HCT116 (cell line): ENCODE data around the gene WWOX. TPM values are rescaled to one million over a fixed set of nuclear protein-coding genes. Genes with fewer than 3 reads are reported as not detected.

ENCODE experiments used
- ATAC-seq: fragments of 200-7000 bp; cut with Tn5 transposase; 2 replicates; pipeline ENCODE4 v1.9.1; 2020; ENCODE audit warnings: mild to moderate bottlenecking, moderate library complexity
- BruUV-seq: library from RNA; stranded (reverse); fragments of 400-500 nt; replicated peaks from 2 replicates; lab custom pipeline; 2021; lab: Mats Ljungman, UMichigan
- CTCF ChIA-PET: fragments of 300-600 bp; sonication (Branson Sonifier 250); formaldehyde crosslinking; loops from one replicate; lab custom pipeline; 2021; ENCODE audit warnings: antibody characterized with exemption; lab: Charles Lee
- POLR2A ChIA-PET: fragments of 300-600, 350-600 bp; sonication (Branson Sonifier 250); formaldehyde crosslinking; loops from one replicate; lab custom pipeline; 2021; ENCODE audit warnings: antibody characterized with exemption; lab: Charles Lee
- RAD21 ChIA-PET, 2 experiments: fragments of 300-600 bp; sonication (Branson Sonifier 250); formaldehyde crosslinking; loops; one replicate each; lab custom pipeline; 2023; ENCODE audit warnings: low total read pairs in 2 of 2; ENCODE audit not compliant: uncharacterized antibody in 2 of 2, unreplicated experiment in 2 of 2, low non-redundant PET in 1 of 2; lab: Charles Lee
- DNase-seq: peaks from one replicate; pipeline ENCODE4 v3.0.0-alpha.2; 2010; ENCODE audit warnings: low read depth, low spot score
- H2AFZ ChIP-seq: fragments of 200-600 bp; shearing (Covaris generic), sonication (generic); 2 replicates; pipeline ENCODE4 v1.6.1; 2017; ENCODE audit warnings: low read depth, mixed run types, mixed read lengths, antibody characterized with exemption, low read length; ENCODE audit not compliant: poor library complexity, severe bottlenecking
- H3K27ac ChIP-seq: 2 replicates; pipeline ENCODE4 v1.5.1; 2012; ENCODE audit warnings: low read depth, low read length
- H3K27me3 ChIP-seq: fragments of 200-600 bp; sonication (generic); 2 replicates; pipeline ENCODE4 v1.6.1; 2016; ENCODE audit warnings: mixed run types, low read length, mixed read lengths; ENCODE audit not compliant: insufficient read depth
- H3K36me3 ChIP-seq, 2 experiments: fragments of 200-500 bp in 1 of 2; fragments of 200-600 bp in 1 of 2; sonication (Bioruptor generic) in 1 of 2; sonication (generic) in 1 of 2; 2 replicates each; pipeline versions ENCODE4 v1.5.1 to v1.6.1; 2014 to 2016; ENCODE audit warnings: low read length in 2 of 2, inconsistent platforms in 1 of 2, mixed read lengths in 1 of 2, mixed run types in 1 of 2; ENCODE audit not compliant: insufficient read depth in 2 of 2, control insufficient read depth in 1 of 2
- H3K4me1 ChIP-seq, 2 experiments: fragments of 200-600 bp in 1 of 2; sonication (generic) in 1 of 2; 2 replicates each; pipeline versions ENCODE4 v1.5.1 to v1.6.1; 2012 to 2017; ENCODE audit warnings: low read length in 2 of 2, inconsistent platforms in 1 of 2, mild to moderate bottlenecking in 1 of 2, mixed read lengths in 1 of 2, mixed run types in 1 of 2, moderate library complexity in 1 of 2; ENCODE audit not compliant: insufficient read depth in 2 of 2, control insufficient read depth in 1 of 2
- H3K4me2 ChIP-seq: fragments of 200-600 bp; sonication (generic); 2 replicates; pipeline ENCODE4 v1.6.1; 2017; ENCODE audit warnings: mixed run types, low read length, mixed read lengths
- H3K4me3 ChIP-seq, 2 experiments: fragments of 200-600 bp in 1 of 2; sonication (generic) in 1 of 2; replicated peaks in 1 of 2; 2 replicates each; pipeline ENCODE4 v1.5.1; 2011 to 2016; ENCODE audit warnings: low read length in 2 of 2, control low read depth in 1 of 2, low read depth in 1 of 2, mild to moderate bottlenecking in 1 of 2, mixed read lengths in 1 of 2, mixed run types in 1 of 2
- H3K79me2 ChIP-seq: fragments of 200-600 bp; sonication (generic); 2 replicates; pipeline ENCODE4 v1.6.1; 2017; ENCODE audit warnings: mild to moderate bottlenecking, mixed run types, low read length, moderate library complexity, mixed read lengths; ENCODE audit not compliant: insufficient read depth
- H3K9ac ChIP-seq: fragments of 200-600 bp; sonication (generic); 2 replicates; pipeline ENCODE4 v1.6.1; 2016; ENCODE audit warnings: low read length, mixed read lengths
- H3K9me2 ChIP-seq: fragments of 200-600 bp; sonication (generic), shearing (Covaris generic); 2 replicates; pipeline ENCODE4 v1.6.1; 2017; ENCODE audit warnings: mixed run types, mild to moderate bottlenecking, moderate library complexity; ENCODE audit not compliant: insufficient read depth
- H3K9me3 ChIP-seq, 2 experiments: fragments of 200-500 bp in 1 of 2; fragments of 200-600 bp in 1 of 2; sonication (Bioruptor generic) in 1 of 2; sonication (generic) in 1 of 2; 2 replicates each; pipeline ENCODE4 v1.6.1; 2014 to 2017; ENCODE audit warnings: low read length in 2 of 2, mixed read lengths in 2 of 2, inconsistent platforms in 1 of 2, low read depth in 1 of 2, mild to moderate bottlenecking in 1 of 2, mixed run types in 1 of 2, moderate library complexity in 1 of 2; ENCODE audit not compliant: control insufficient read depth in 1 of 2, insufficient read depth in 1 of 2
- H4K20me1 ChIP-seq: fragments of 200-600 bp; sonication (generic), shearing (Covaris generic); 2 replicates; pipeline ENCODE4 v1.6.1; 2017; ENCODE audit warnings: mixed run types, mild to moderate bottlenecking, moderate library complexity; ENCODE audit not compliant: insufficient read depth
- ATF3 ChIP-seq: IDR thresholded peaks from 2 replicates; pipeline ENCODE4 v1.6.1; 2012
- CBX3 ChIP-seq: IDR thresholded peaks from 2 replicates; pipeline ENCODE4 v1.6.1; 2012; ENCODE audit warnings: low read depth
- CEBPB ChIP-seq: IDR thresholded peaks from 2 replicates; pipeline ENCODE4 v1.6.1; 2012; ENCODE audit warnings: low read depth
- CTCF ChIP-seq, 3 experiments: fragments of 200-600 bp in 1 of 3; sonication (generic) in 1 of 3; IDR thresholded peaks in 2 of 3; conservative IDR thresholded peaks in 1 of 3; 2 replicates each; pipeline ENCODE4 v1.5.1; 2012 to 2017; ENCODE audit warnings: low read depth in 2 of 3, low read length in 2 of 3, antibody characterized with exemption in 1 of 3, borderline replicate concordance in 1 of 3, control low read depth in 1 of 3, mild to moderate bottlenecking in 1 of 3, mixed read lengths in 1 of 3, mixed run types in 1 of 3, moderate library complexity in 1 of 3; ENCODE audit not compliant: insufficient read depth in 1 of 3
- EGR1 ChIP-seq: IDR thresholded peaks from 2 replicates; pipeline ENCODE4 v1.6.1; 2012; ENCODE audit warnings: low read depth
- EZH2 ChIP-seq: fragments of 200-600 bp; sonication (generic); IDR thresholded peaks from 2 replicates; pipeline ENCODE4 v1.6.1; 2017; ENCODE audit warnings: antibody characterized with exemption, mixed run types
- EZH2phosphoT487 ChIP-seq: fragments of 200-600 bp; IDR thresholded peaks from 2 replicates; pipeline ENCODE4 v1.6.1; 2018; ENCODE audit warnings: antibody characterized with exemption, borderline replicate concordance
- FOSL1 ChIP-seq: IDR thresholded peaks from 2 replicates; pipeline ENCODE4 v1.6.1; 2012; ENCODE audit warnings: low read depth
- JUND ChIP-seq: IDR thresholded peaks from 2 replicates; pipeline ENCODE4 v1.6.1; 2012
- MAX ChIP-seq: IDR thresholded peaks from 2 replicates; pipeline ENCODE4 v1.6.1; 2012
- POLR2A ChIP-seq: IDR thresholded peaks from 2 replicates; pipeline ENCODE4 v1.7.0; 2011; ENCODE audit warnings: borderline replicate concordance; ENCODE audit not compliant: insufficient read depth, insufficient read length; ENCODE audit errors: extremely low read depth
- SP1 ChIP-seq: IDR thresholded peaks from 2 replicates; pipeline ENCODE4 v1.6.1; 2012; ENCODE audit warnings: low read depth
- SRF ChIP-seq: IDR thresholded peaks from 2 replicates; pipeline ENCODE4 v1.6.1; 2012; ENCODE audit warnings: low read depth
- TCF7L2 ChIP-seq: IDR thresholded peaks from 2 replicates; pipeline ENCODE4 v1.7.0; 2011; ENCODE audit warnings: borderline replicate concordance, inconsistent platforms; ENCODE audit not compliant: insufficient read depth, insufficient read length; ENCODE audit errors: extremely low read depth
- ZFX ChIP-seq: fragments of 450-650 bp; IDR thresholded peaks from 2 replicates; pipeline ENCODE4 v1.6.1; 2017
- ZNF274 ChIP-seq: fragments of 200-500 bp; sonication (Bioruptor generic); IDR thresholded peaks from 2 replicates; pipeline ENCODE4 v1.6.1; 2014; ENCODE audit warnings: mild to moderate bottlenecking, low read depth, low read length, inconsistent platforms
- intact Hi-C: fragments of 100-400 bp; cut with micrococcal nuclease; formaldehyde crosslinking; loops from 2 replicates; pipeline ENCODE4 v1.10.0; 2022
- total RNA-seq: library from RNA; stranded (reverse); gene quantifications from one replicate; pipeline ENCODE4 v1.2.1, GENCODE V29; 2021; ENCODE audit not compliant: unreplicated experiment

The WWOX gene
- total RNA-seq, 1 experiment from 2014 or later: 13.7 TPM

- no peak overlapping the region for H3K4me3 ChIP-seq
- no peak for TF ChIP-seq ZNF274
- no peak for TF ChIP-seq CEBPB
- TF ChIP-seq CBX3: no peak
- TF ChIP-seq MAX: no peak
- TF ChIP-seq EZH2: no peak
- TF ChIP-seq POLR2A: no peak
- TF ChIP-seq EZH2phosphoT487: no peak
- TF ChIP-seq SRF: no peak
- no peak for TF ChIP-seq ATF3
- no peak for TF ChIP-seq JUND
- no peak for TF ChIP-seq TCF7L2
- no peak for TF ChIP-seq ZFX
- no peak for TF ChIP-seq CTCF (IDR thresholded peaks at IDR 0.05 in 2 of 3, conservative IDR thresholded peaks at IDR 0.05 in 1 of 3; ENCODE audit: borderline replicate concordance in 1 of 3, insufficient read depth in 1 of 3, low read depth in 2 of 3, low read length in 2 of 3)
- no peak for TF ChIP-seq FOSL1
- TF ChIP-seq SP1: no peak
- TF ChIP-seq EGR1: no peak
- H3K4me2 ChIP-seq: no peak overlapping the region
- no peak for ATAC-seq
- no peaks in the 10 kb centered on the region for H3K9me2 ChIP-seq
- no peaks in the 10 kb centered on the region for H3K36me3 ChIP-seq
- no peak overlapping the region for H3K27ac ChIP-seq
- H3K79me2 ChIP-seq: no peaks in the 10 kb centered on the region
- no peaks in the 10 kb centered on the region for H4K20me1 ChIP-seq
- H3K9me3 ChIP-seq: no peaks in the 10 kb centered on the region
- no TSS peak for BruUV-seq
- no peaks in the 10 kb centered on the region for H3K27me3 ChIP-seq
- H2AFZ ChIP-seq: no peak overlapping the region
- ChIA-PET RAD21 (no interaction called here), POLR2A (no interaction called here), CTCF (no interaction called here)
- H3K9ac ChIP-seq: no peak overlapping the region
- DNase-seq: no peak
- intact Hi-C loops: no loop called here
- H3K4me1 ChIP-seq: no peaks in the 10 kb centered on the region
These were observed 305.6 kb downstream of the WWOX start for GRCh38 chr16:78405040-78405439.
